CD4-positive, alpha-beta memory T cell (primary cell): Measurements from ENCODE around the gene NID1. TPM values are rescaled to one million over a fixed set of nuclear protein-coding genes. Genes with fewer than 3 reads are reported as not detected.

Source experiments
- CTCF ChIA-PET: fragments of 350-600 bp; sonication (Branson Sonifier 250); formaldehyde crosslinking; loops from one replicate; lab custom pipeline; 2021; ENCODE audit warnings: inconsistent platforms; ENCODE audit not compliant: partially characterized antibody; lab: Charles Lee
- POLR2A ChIA-PET: fragments of 350-600 bp; sonication (Branson Sonifier 250); formaldehyde crosslinking; loops from one replicate; lab custom pipeline; 2021; ENCODE audit not compliant: partially characterized antibody; lab: Charles Lee
- DNase-seq, 5 donors: peaks; one replicate each; pipeline versions ENCODE4 v3.0.0 to v3.0.0-alpha.2; 2020 to 2022; ENCODE audit warnings: mixed read lengths in 1 of 5
- H3K27ac ChIP-seq: one replicate; pipeline ENCODE4 v1.7.0; 2013; ENCODE audit warnings: low read depth, low read length
- H3K27me3 ChIP-seq: 2 replicates; pipeline ENCODE4 v1.7.0; 2013; ENCODE audit warnings: mild to moderate bottlenecking, low read length, moderate library complexity; ENCODE audit not compliant: insufficient read depth
- H3K36me3 ChIP-seq: 2 replicates; pipeline ENCODE4 v1.7.0; 2013; ENCODE audit warnings: mild to moderate bottlenecking, low read length, moderate library complexity; ENCODE audit not compliant: insufficient read depth
- H3K4me1 ChIP-seq: 2 replicates; pipeline ENCODE4 v1.7.0; 2013; ENCODE audit warnings: mild to moderate bottlenecking, low read length, moderate library complexity; ENCODE audit not compliant: insufficient read depth
- H3K4me3 ChIP-seq, 2 donors: one replicate each; pipeline ENCODE4 v1.7.0; 2013; ENCODE audit warnings: low read length in 2 of 2, mild to moderate bottlenecking in 1 of 2
- H3K9me3 ChIP-seq, 2 donors: one replicate each; pipeline ENCODE4 v1.7.0; 2013; ENCODE audit warnings: low read length in 2 of 2, control low read depth in 1 of 2; ENCODE audit not compliant: control insufficient read depth in 1 of 2
- H3K27ac Mint-ChIP-seq, 7 donors: one replicate each; pipeline ENCODE4 v1.8.0; 2020 to 2021; ENCODE audit warnings: mixed read lengths in 7 of 7, mild to moderate bottlenecking in 6 of 7, inconsistent platforms in 3 of 7, moderate library complexity in 3 of 7
- H3K27me3 Mint-ChIP-seq, 2 donors: one replicate each; pipeline ENCODE4 v1.8.0; 2020 to 2021; ENCODE audit warnings: mixed read lengths in 2 of 2
- H3K36me3 Mint-ChIP-seq, 2 donors: one replicate each; pipeline ENCODE4 v1.8.0; 2020 to 2021; ENCODE audit warnings: mixed read lengths in 2 of 2, inconsistent platforms in 1 of 2, mild to moderate bottlenecking in 1 of 2
- H3K4me1 Mint-ChIP-seq, 4 donors: one replicate each; pipeline ENCODE4 v1.8.0; 2020 to 2021; ENCODE audit warnings: mixed read lengths in 4 of 4, mild to moderate bottlenecking in 1 of 4
- H3K4me3 Mint-ChIP-seq, 8 donors: one replicate each; pipeline ENCODE4 v1.8.0; 2020 to 2021; ENCODE audit warnings: mixed read lengths in 8 of 8, mild to moderate bottlenecking in 7 of 8, moderate library complexity in 6 of 8, inconsistent platforms in 3 of 8
- H3K9me3 Mint-ChIP-seq, 8 donors: one replicate each; pipeline ENCODE4 v1.8.0; 2020 to 2021; ENCODE audit warnings: mixed read lengths in 8 of 8, mild to moderate bottlenecking in 5 of 8, inconsistent platforms in 3 of 8, moderate library complexity in 1 of 8
- intact Hi-C: fragments of 100-400 bp; cut with micrococcal nuclease; formaldehyde crosslinking; loops from one replicate; pipeline ENCODE4 v1.15.1; 2023
- polyA plus RNA-seq, 2 donors: library from polyadenylated mRNA; unstranded; fragments of 300-500 nt; fragmentation: Illumina TruSeq; gene quantifications; one replicate each; pipeline ENCODE4 v1.2.3, GENCODE V29; 2021
- total RNA-seq, 2 experiments: library from RNA; stranded (reverse); gene quantifications; one replicate each; pipeline ENCODE4 v1.2.3, GENCODE V29; 2021

The NID1 gene
- total and polyA plus RNA-seq, 4 experiments from 2014 or later, result 0.08 to 0.17 TPM; not detected in 2

- H3K4me3 Mint-ChIP-seq, result no peak overlapping the region
- no peak overlapping the region for H3K4me3 ChIP-seq
- ChIA-PET CTCF (interaction anchor here (0.7 kb wide), 1 partner anchor 1029 kb away, joined by 3 read pairs; no protein-coding TSS in a partner anchor), POLR2A (no interaction called here)
- peaks cover 8 to 29% of the 10 kb centered on the region in 2 donors for H3K27me3 Mint-ChIP-seq
- peaks cover 0 to 17% (median 7%) of the 10 kb centered on the region in 8 donors for H3K9me3 Mint-ChIP-seq
- intact Hi-C loops, result no loop called here
- no peak overlapping the region for H3K27ac ChIP-seq
- no peak overlapping the region for H3K27ac Mint-ChIP-seq
- H3K4me1 ChIP-seq, result no peaks in the 10 kb centered on the region
- DNase-seq, result no peak
- H3K27me3 ChIP-seq, result no peaks in the 10 kb centered on the region
- H3K9me3 ChIP-seq, result no peaks in the 10 kb centered on the region
- H3K4me1 Mint-ChIP-seq, result peaks cover 0 to 4% (median 2%) of the 10 kb centered on the region in 4 donors
- H3K36me3 ChIP-seq, result no peaks in the 10 kb centered on the region
- H3K36me3 Mint-ChIP-seq, result peaks cover 0 to 3% of the 10 kb centered on the region in 2 donors
Measured at GRCh38 chr1:236091933-236092318, 27.0 kb upstream of the NID1 start.

GRCh38 chr1:236090741-236091147 is 25.9 kb upstream of the NID1 start:
- CTCF ChIA-PET, result no interaction called here
- POLR2A ChIA-PET, result no interaction called here
- Mint-ChIP-seq H3K4me3 (no peak overlapping the region), H3K27me3 (peaks cover 6 to 24% of the 10 kb centered on the region in 2 donors), H3K4me1 (peaks cover 0 to 2% (median under 1%) of the 10 kb centered on the region in 4 donors), H3K27ac (no peak overlapping the region), H3K9me3 (peaks cover 0 to 8% (median under 1%) of the 10 kb centered on the region in 8 donors), H3K36me3 (no peaks in the 10 kb centered on the region)
- Histone ChIP-seq H3K9me3 (no peaks in the 10 kb centered on the region), H3K36me3 (no peaks in the 10 kb centered on the region), H3K4me1 (no peaks in the 10 kb centered on the region), H3K27me3 (no peaks in the 10 kb centered on the region), H3K4me3 (no peak overlapping the region), H3K27ac (no peak overlapping the region)
- intact Hi-C loops, result no loop called here
- DNase-seq, result no peak

- Histone ChIP-seq H3K4me1 (no peaks in the 10 kb centered on the region), H3K9me3 (no peaks in the 10 kb centered on the region), H3K36me3 (no peaks in the 10 kb centered on the region), H3K4me3 (no peak overlapping the region), H3K27ac (no peak overlapping the region), H3K27me3 (no peaks in the 10 kb centered on the region)
- no peak for DNase-seq
- peaks cover 0 to 2% (median under 1%) of the 10 kb centered on the region in 4 donors for H3K4me1 Mint-ChIP-seq
- H3K27ac Mint-ChIP-seq, result no peak overlapping the region
- intact Hi-C loops, result no loop called here
- peaks cover 2 to 21% of the 10 kb centered on the region in 2 donors for H3K27me3 Mint-ChIP-seq
- H3K4me3 Mint-ChIP-seq, result no peak overlapping the region
- H3K36me3 Mint-ChIP-seq, result no peaks in the 10 kb centered on the region
- CTCF ChIA-PET, result no interaction called here
- POLR2A ChIA-PET, result no interaction called here
- peaks cover 0 to 2% (median 0%) of the 10 kb centered on the region in 8 donors for H3K9me3 Mint-ChIP-seq
Measured at GRCh38 chr1:236089046-236089773, 24.3 kb upstream of the NID1 start.

GRCh38 chr1:236086537-236086936 is 21.6 kb upstream of the NID1 start:
- H3K9me3 ChIP-seq, result no peaks in the 10 kb centered on the region
- H3K36me3 Mint-ChIP-seq, result no peaks in the 10 kb centered on the region
- no peaks in the 10 kb centered on the region for H3K27me3 ChIP-seq
- POLR2A ChIA-PET, result no interaction called here
- peaks cover 2 to 9% of the 10 kb centered on the region in 2 donors for H3K27me3 Mint-ChIP-seq
- no peak overlapping the region for H3K4me3 ChIP-seq
- no peak for DNase-seq
- H3K4me1 Mint-ChIP-seq, result peaks cover 0 to 2% (median under 1%) of the 10 kb centered on the region in 4 donors
- H3K9me3 Mint-ChIP-seq, result peaks cover 0 to 2% (median 0%) of the 10 kb centered on the region in 8 donors
- H3K4me3 Mint-ChIP-seq, result no peak overlapping the region
- H3K4me1 ChIP-seq, result no peaks in the 10 kb centered on the region
- H3K27ac Mint-ChIP-seq, result no peak overlapping the region
- no peak overlapping the region for H3K27ac ChIP-seq
- CTCF ChIA-PET, result no interaction called here
- H3K36me3 ChIP-seq, result no peaks in the 10 kb centered on the region
- intact Hi-C loops, result no loop called here

- no peaks in the 10 kb centered on the region for H3K9me3 ChIP-seq
- no peak overlapping the region for H3K4me3 Mint-ChIP-seq
Measured at GRCh38 chr1:236085545-236086159, 20.8 kb upstream of the NID1 start.

GRCh38 chr1:236084386-236084730 is 19.5 kb upstream of the NID1 start:
- H3K27ac ChIP-seq, result no peak overlapping the region
- H3K36me3 ChIP-seq, result no peaks in the 10 kb centered on the region
- Mint-ChIP-seq H3K4me1 (peaks cover 0 to 2% (median under 1%) of the 10 kb centered on the region in 4 donors), H3K9me3 (peaks cover 0 to 2% (median 0%) of the 10 kb centered on the region in 8 donors), H3K27me3 (peaks cover 2 to 4% of the 10 kb centered on the region in 2 donors), H3K4me3 (no peak overlapping the region), H3K36me3 (no peaks in the 10 kb centered on the region), H3K27ac (no peak overlapping the region)
- no peaks in the 10 kb centered on the region for H3K27me3 ChIP-seq
- H3K9me3 ChIP-seq, result no peaks in the 10 kb centered on the region
- ChIA-PET POLR2A (no interaction called here), CTCF (no interaction called here)
- H3K4me3 ChIP-seq, result no peak overlapping the region
- H3K4me1 ChIP-seq, result no peaks in the 10 kb centered on the region
- intact Hi-C loops, result no loop called here
- DNase-seq, result no peak

More at GRCh38 chr1:236085545-236086159, 20.8 kb upstream of the NID1 start:
- Histone ChIP-seq H3K4me1 (no peaks in the 10 kb centered on the region), H3K27me3 (no peaks in the 10 kb centered on the region), H3K27ac (no peak overlapping the region), H3K36me3 (no peaks in the 10 kb centered on the region), H3K4me3 (no peak overlapping the region)
- H3K4me1 Mint-ChIP-seq, result peaks cover 0 to 2% (median under 1%) of the 10 kb centered on the region in 4 donors
- no peak overlapping the region for H3K27ac Mint-ChIP-seq
- peaks cover 2 to 8% of the 10 kb centered on the region in 2 donors for H3K27me3 Mint-ChIP-seq
- POLR2A ChIA-PET, result no interaction called here
- CTCF ChIA-PET, result no interaction called here
- DNase-seq, result no peak
- H3K9me3 Mint-ChIP-seq, result peaks cover 0 to 2% (median 0%) of the 10 kb centered on the region in 8 donors
- intact Hi-C loops, result no loop called here
- H3K36me3 Mint-ChIP-seq, result no peaks in the 10 kb centered on the region

GRCh38 chr1:236083650-236084385 is 18.9 kb upstream of the NID1 start:
- no peak overlapping the region for H3K4me3 Mint-ChIP-seq
- Histone ChIP-seq H3K27ac (no peak overlapping the region), H3K4me3 (no peak overlapping the region), H3K36me3 (no peaks in the 10 kb centered on the region), H3K9me3 (no peaks in the 10 kb centered on the region), H3K4me1 (no peaks in the 10 kb centered on the region), H3K27me3 (no peaks in the 10 kb centered on the region)
- H3K27ac Mint-ChIP-seq, result peak overlapping the region in 1 of 7 donors; percentile 12
- DNase-seq, result no peak
- H3K36me3 Mint-ChIP-seq, result no peaks in the 10 kb centered on the region
- H3K27me3 Mint-ChIP-seq, result peaks cover 2 to 4% of the 10 kb centered on the region in 2 donors
- intact Hi-C loops, result no loop called here
- H3K9me3 Mint-ChIP-seq, result peaks cover 0 to 2% (median 0%) of the 10 kb centered on the region in 8 donors
- ChIA-PET CTCF (no interaction called here), POLR2A (no interaction called here)
- peaks cover 0 to 2% (median under 1%) of the 10 kb centered on the region in 4 donors for H3K4me1 Mint-ChIP-seq
